ENCODE measurements around the gene MTUS2.

DNA sequence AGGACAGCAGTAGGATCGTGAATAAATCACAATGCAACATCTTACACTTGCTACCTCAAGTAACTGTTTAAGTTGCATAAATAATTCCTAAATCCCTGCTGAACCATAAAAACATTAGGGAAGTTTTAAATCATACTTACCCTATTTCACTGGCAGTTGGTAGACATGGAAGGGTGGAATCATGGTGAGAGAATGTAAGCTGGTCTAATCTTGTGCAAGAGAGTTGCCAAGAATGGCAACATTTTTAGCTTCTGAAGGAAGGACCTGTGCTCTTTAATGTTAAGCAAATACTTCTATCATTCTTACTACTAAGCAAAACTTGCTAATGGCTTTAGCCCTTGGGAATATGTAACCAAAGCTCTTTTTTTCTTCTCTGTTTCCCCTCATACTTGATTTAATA lies 46.8 kb downstream of the MTUS2 start:
- TF ChIP-seq, protein P1, sequence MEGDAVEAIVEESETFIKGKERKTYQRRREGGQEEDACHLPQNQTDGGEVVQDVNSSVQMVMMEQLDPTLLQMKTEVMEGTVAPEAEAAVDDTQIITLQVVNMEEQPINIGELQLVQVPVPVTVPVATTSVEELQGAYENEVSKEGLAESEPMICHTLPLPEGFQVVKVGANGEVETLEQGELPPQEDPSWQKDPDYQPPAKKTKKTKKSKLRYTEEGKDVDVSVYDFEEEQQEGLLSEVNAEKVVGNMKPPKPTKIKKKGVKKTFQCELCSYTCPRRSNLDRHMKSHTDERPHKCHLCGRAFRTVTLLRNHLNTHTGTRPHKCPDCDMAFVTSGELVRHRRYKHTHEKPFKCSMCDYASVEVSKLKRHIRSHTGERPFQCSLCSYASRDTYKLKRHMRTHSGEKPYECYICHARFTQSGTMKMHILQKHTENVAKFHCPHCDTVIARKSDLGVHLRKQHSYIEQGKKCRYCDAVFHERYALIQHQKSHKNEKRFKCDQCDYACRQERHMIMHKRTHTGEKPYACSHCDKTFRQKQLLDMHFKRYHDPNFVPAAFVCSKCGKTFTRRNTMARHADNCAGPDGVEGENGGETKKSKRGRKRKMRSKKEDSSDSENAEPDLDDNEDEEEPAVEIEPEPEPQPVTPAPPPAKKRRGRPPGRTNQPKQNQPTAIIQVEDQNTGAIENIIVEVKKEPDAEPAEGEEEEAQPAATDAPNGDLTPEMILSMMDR (IDR thresholded peaks at IDR 0.05): no peak
- no peak for TF ChIP-seq ZFX (IDR thresholded peaks at IDR 0.05; ENCODE audit: borderline replicate concordance)

All from 22Rv1 (cell line).